ENCODE measurements around the gene SNRPN. TPM values are rescaled to one million over a fixed set of nuclear protein-coding genes. Genes with fewer than 3 reads are reported as not detected.

The SNRPN gene
- total RNA-seq, 4 donors from 2014 or later = 105 to 155 (median 116) TPM

- TF ChIP-seq, protein P1, sequence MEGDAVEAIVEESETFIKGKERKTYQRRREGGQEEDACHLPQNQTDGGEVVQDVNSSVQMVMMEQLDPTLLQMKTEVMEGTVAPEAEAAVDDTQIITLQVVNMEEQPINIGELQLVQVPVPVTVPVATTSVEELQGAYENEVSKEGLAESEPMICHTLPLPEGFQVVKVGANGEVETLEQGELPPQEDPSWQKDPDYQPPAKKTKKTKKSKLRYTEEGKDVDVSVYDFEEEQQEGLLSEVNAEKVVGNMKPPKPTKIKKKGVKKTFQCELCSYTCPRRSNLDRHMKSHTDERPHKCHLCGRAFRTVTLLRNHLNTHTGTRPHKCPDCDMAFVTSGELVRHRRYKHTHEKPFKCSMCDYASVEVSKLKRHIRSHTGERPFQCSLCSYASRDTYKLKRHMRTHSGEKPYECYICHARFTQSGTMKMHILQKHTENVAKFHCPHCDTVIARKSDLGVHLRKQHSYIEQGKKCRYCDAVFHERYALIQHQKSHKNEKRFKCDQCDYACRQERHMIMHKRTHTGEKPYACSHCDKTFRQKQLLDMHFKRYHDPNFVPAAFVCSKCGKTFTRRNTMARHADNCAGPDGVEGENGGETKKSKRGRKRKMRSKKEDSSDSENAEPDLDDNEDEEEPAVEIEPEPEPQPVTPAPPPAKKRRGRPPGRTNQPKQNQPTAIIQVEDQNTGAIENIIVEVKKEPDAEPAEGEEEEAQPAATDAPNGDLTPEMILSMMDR (IDR thresholded peaks at IDR 0.05) = no peak
- TF ChIP-seq EP300 (IDR thresholded peaks at IDR 0.05) (no peak), POLR2A (IDR thresholded peaks at IDR 0.05) (peak; percentile 21 to 50), POLR2AphosphoS5 (IDR thresholded peaks at IDR 0.05) (peak; percentile 30)
- peak overlapping the region; percentile 88 to 92 (median 90) for H3K27ac ChIP-seq
Observed at GRCh38 chr15:24956111-24956838, 1.5 kb downstream of the SNRPN start.

DNA sequence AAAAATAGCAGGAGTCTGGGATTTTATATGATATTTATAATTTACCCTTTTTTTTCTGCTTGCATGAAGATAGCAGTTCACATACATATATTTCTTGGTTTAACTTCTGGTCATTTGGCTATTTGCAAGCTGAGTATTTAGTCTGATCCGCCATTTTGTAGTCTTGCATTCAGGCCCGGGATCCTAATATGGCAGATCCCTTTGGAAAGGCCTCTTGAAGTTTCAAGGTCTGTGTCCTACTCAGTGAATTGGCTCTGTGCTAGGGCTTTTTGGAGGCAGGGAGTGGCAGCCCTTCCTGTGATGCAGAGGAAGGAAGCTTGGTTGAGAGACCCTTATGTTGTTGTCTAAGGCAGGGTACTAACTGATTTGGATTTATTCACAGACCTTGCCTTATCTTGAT is 2.9 kb downstream of the SNRPN start:
- Histone ChIP-seq H3K4me3 (no peak overlapping the region), H3K27me3 (no peaks in the 10 kb centered on the region), H3K27ac (no peak overlapping the region), H3K4me1 (peaks cover 0 to 15% (median 0%) of the 10 kb centered on the region in 3 donors), H3K9me3 (peaks cover 0 to 7% (median 0%) of the 10 kb centered on the region in 3 donors), H3K36me3 (peaks cover 0 to 8% of the 10 kb centered on the region in 2 donors)
- TF ChIP-seq POLR2AphosphoS5 (IDR thresholded peaks at IDR 0.05) (no peak), EP300 (IDR thresholded peaks at IDR 0.05) (no peak)
- 69% methylated on average over 2 of the region's 2 CpGs; no CpG with 5 or more reads in 1 of the 2 donors for WGBS, 2 donors (ENCODE audit: low coverage in 1 of 2)
- ATAC-seq = no peak

More at GRCh38 chr15:24956111-24956838, 1.5 kb downstream of the SNRPN start:
- peak overlapping the region; percentile 76 to 88 for H3K4me3 ChIP-seq
- H3K4me1 ChIP-seq = peaks cover 0 to 15% (median 0%) of the 10 kb centered on the region in 3 donors
- no peaks in the 10 kb centered on the region for H3K36me3 ChIP-seq
- WGBS, 2 donors (ENCODE audit: low coverage in 1 of 2) = 13 to 52% methylated on average over 6 to 7 of the region's 28 CpGs
- peak; percentile 82 for ATAC-seq
- no peaks in the 10 kb centered on the region for H3K27me3 ChIP-seq
- peaks cover 0 to 7% (median 0%) of the 10 kb centered on the region in 3 donors for H3K9me3 ChIP-seq

DNA sequence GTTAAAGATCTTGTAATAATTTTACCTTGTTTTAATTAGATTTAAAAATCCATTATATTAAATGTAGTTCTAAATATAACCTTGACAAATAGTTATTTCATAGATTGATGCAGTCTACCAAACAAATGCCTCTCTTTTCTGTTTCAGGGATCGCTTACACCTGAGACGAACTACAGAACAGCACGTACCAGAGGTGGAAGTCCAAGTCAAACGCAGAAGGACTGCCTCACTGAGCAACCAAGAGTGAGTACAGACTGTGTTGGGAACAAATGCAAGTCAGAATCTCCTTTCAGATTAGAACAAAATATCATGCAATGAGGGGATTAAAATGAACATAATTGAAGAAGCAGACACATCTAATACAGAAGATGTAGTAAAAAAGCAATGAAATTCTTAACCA is 7.2 kb downstream of the SNRPN start:
- peaks cover 0 to 15% (median 0%) of the 10 kb centered on the region in 3 donors for H3K4me1 ChIP-seq
- no peak for ATAC-seq
- no peak overlapping the region for H3K27ac ChIP-seq
- H3K36me3 ChIP-seq = peaks cover 0 to 50% of the 10 kb centered on the region in 2 donors
- TF ChIP-seq, protein P1 (IDR thresholded peaks at IDR 0.05) = no peak
- TF ChIP-seq POLR2A (IDR thresholded peaks at IDR 0.05) = no peak
- TF ChIP-seq POLR2AphosphoS5 (IDR thresholded peaks at IDR 0.05) = no peak
- peaks cover 0 to 22% (median 0%) of the 10 kb centered on the region in 3 donors for H3K9me3 ChIP-seq
- no peak overlapping the region for H3K4me3 ChIP-seq
- WGBS, 2 donors (ENCODE audit: low coverage in 1 of 2) = 59 to 78% methylated on average over 4 of the region's 4 CpGs
- H3K27me3 ChIP-seq = no peaks in the 10 kb centered on the region

DNA sequence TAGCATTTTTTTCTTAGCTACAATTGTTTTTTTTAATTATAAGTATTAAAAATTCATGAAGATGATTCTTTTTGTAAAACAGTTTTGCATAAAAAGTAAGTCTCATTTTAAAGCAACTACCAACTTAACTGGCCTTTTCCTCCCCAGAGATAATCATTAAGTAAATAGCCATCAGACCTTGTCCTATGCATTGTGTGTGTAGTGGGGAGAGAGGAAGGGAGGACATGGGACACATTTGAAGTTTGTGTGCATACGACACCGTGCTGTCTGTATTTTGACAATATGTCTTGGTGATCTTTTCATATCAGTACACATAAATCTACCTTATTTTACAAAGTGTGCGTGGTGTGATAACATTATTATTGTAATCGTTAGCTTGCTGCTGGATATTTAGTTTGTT is 8.1 kb downstream of the SNRPN start:
- 86 to 89% methylated on average over 4 of the region's 4 CpGs for WGBS, 2 donors (ENCODE audit: low coverage in 1 of 2)
- no peak overlapping the region for H3K27ac ChIP-seq
- H3K4me1 ChIP-seq = peaks cover 0 to 6% (median 0%) of the 10 kb centered on the region in 3 donors
- peaks cover 0 to 24% (median 0%) of the 10 kb centered on the region in 3 donors for H3K9me3 ChIP-seq
- no peak for TF ChIP-seq POLR2AphosphoS5 (IDR thresholded peaks at IDR 0.05)
- TF ChIP-seq POLR2A (IDR thresholded peaks at IDR 0.05) = no peak
- TF ChIP-seq EP300 (IDR thresholded peaks at IDR 0.05) = no peak
- TF ChIP-seq, protein P1 (IDR thresholded peaks at IDR 0.05) = no peak
- no peak for ATAC-seq
- H3K27me3 ChIP-seq = no peaks in the 10 kb centered on the region
- peaks cover 0 to 59% of the 10 kb centered on the region in 2 donors for H3K36me3 ChIP-seq
- H3K4me3 ChIP-seq = no peak overlapping the region

DNA sequence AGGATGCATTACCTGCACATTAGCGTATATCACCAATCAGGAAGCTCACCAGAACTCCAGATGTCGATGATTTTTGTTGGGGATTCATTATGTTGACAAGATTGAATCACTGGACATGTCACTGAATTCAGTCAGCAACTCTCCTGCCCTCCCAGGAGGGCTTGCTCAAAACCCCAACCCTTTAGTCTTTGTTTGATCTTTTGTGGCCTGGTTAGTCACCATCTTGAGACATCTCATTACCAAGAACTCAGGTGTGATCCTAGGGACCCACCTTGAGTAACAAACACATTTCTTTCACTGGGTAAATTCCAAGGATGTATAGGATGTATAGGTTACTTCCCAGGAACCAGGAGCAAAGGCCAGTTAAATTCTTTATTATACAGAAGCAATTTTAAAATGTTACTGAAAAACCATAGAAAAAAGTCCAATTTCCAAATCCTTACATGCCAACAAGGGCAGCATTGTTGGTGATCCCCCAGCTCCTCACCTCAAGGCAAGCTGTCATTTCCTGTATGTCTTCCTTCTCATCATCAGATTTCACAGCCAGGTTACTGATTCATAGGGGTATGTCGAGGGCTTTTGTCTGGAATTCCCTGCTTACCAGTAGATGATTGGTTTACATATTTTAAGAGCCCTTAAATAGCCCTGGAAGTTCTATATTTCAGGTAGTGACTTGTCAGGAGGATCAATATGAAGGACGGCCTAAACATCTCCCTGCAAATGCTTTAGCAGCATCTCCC is 11.7 kb downstream of the SNRPN start:
- TF ChIP-seq EP300 (IDR thresholded peaks at IDR 0.05) = no peak
- no peak for TF ChIP-seq POLR2A (IDR thresholded peaks at IDR 0.05)
- TF ChIP-seq POLR2AphosphoS5 (IDR thresholded peaks at IDR 0.05) = no peak
- Histone ChIP-seq H3K9me3 (peaks cover 0 to 24% (median 0%) of the 10 kb centered on the region in 3 donors), H3K4me3 (no peak overlapping the region), H3K27ac (no peak overlapping the region), H3K27me3 (no peaks in the 10 kb centered on the region), H3K4me1 (no peaks in the 10 kb centered on the region), H3K36me3 (peaks cover 0 to 92% of the 10 kb centered on the region in 2 donors)
- ATAC-seq = no peak
- WGBS, 2 donors (ENCODE audit: low coverage in 1 of 2) = 62 to 74% methylated on average over 4 of the region's 4 CpGs
